Small intestine (tissue), 7 donors: ENCODE results near the gene PNISR. TPM values are rescaled to one million over a fixed set of nuclear protein-coding genes. Genes with fewer than 3 reads are reported as not detected.

Experiments
- DNase-seq, 2 donors: peaks; one replicate each; pipeline versions ENCODE4 v3.0.0 to v3.0.0-alpha.2; 2013
- FAIRE-seq: peaks from 2 replicates; lab custom pipeline; 2012; peaks lifted over from hg19 to GRCh38; lab: Jason Lieb, UNC
- H3K27ac ChIP-seq, 3 donors: one replicate each; pipeline ENCODE4 v1.5.1; 2013; ENCODE audit warnings: low read length in 2 of 3, mild to moderate bottlenecking in 2 of 3, control low read depth in 1 of 3, inconsistent platforms in 1 of 3, low read depth in 1 of 3, moderate library complexity in 1 of 3
- H3K27me3 ChIP-seq, 3 donors: one replicate each; pipeline ENCODE4 v1.6.1; 2013; ENCODE audit warnings: low read length in 3 of 3, inconsistent platforms in 1 of 3; ENCODE audit not compliant: control insufficient read depth in 3 of 3, insufficient read depth in 3 of 3
- H3K36me3 ChIP-seq, 3 donors: one replicate each; pipeline ENCODE4 v1.6.1; 2013; ENCODE audit warnings: low read length in 3 of 3, inconsistent platforms in 1 of 3, low read depth in 1 of 3, mild to moderate bottlenecking in 1 of 3, moderate library complexity in 1 of 3; ENCODE audit not compliant: control insufficient read depth in 3 of 3, insufficient read depth in 2 of 3
- H3K4me1 ChIP-seq, 3 donors: one replicate each; pipeline ENCODE4 v1.6.1; 2013; ENCODE audit warnings: low read length in 2 of 3, inconsistent platforms in 1 of 3, low read depth in 1 of 3, mild to moderate bottlenecking in 1 of 3, moderate library complexity in 1 of 3; ENCODE audit not compliant: control insufficient read depth in 3 of 3, insufficient read depth in 2 of 3
- H3K4me3 ChIP-seq, 3 donors: one replicate each; pipeline ENCODE4 v1.5.1; 2013; ENCODE audit warnings: low read length in 3 of 3, control low read depth in 1 of 3, inconsistent platforms in 1 of 3, low read depth in 1 of 3, mild to moderate bottlenecking in 1 of 3, moderate library complexity in 1 of 3
- H3K9me3 ChIP-seq, 2 donors: one replicate each; pipeline ENCODE4 v1.6.1; 2013; ENCODE audit warnings: low read depth in 1 of 2, low read length in 1 of 2; ENCODE audit not compliant: control insufficient read depth in 2 of 2, insufficient read depth in 1 of 2
- whole genome bisulfite sequencing, 3 donors: extraction: QIAGEN DNeasy Blood & Tissue Kit; methylation state at CpG; one replicate each; pipeline ENCODE4 v1.1.7; 2013; 5-methylcytosine and 5-hydroxymethylcytosine counted together
- polyA plus RNA-seq, 4 donors: library from polyadenylated mRNA; stranded (reverse) in 3 of 4; unstranded in 1 of 4; fragments of 200-250 nt in 3 of 4; fragments of 120-200 nt in 1 of 4; gene quantifications; one replicate each; pipeline versions ENCODE4 v1.2.1 to v1.2.3, GENCODE V29; 2013
- donor health status: healthy with polysubstance abuse.
- donor health status: control.
- donor health status: control.
- donor health status: Bipolar disorder and iron deficiency.
- donor health status: healthy.

PNISR gene
- polyA plus RNA-seq, 4 donors = 22.7 to 160 (median 25.9) TPM

DNA sequence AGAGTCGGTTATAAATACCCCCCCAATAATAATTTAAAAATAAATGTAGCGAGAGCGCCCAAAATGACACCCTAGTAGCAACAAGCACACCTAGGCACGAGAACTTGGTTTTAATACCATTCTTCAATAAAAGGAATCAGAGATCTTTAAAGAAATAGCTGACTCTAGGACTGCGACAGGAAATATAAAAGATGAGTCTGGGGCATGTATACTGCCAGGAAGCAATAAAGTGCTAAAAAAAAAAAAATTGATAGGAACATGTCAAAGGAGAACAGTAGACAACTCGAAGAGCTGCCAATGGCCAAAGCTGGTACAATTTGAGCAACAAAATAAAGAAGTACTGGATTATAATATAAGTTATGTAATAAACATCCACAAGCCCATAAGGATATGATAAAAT lies 2.2 kb downstream of the PNISR start:
- no peaks in the 10 kb centered on the region for H3K27me3 ChIP-seq
- no peak overlapping the region for H3K27ac ChIP-seq
- DNase-seq (no peak), FAIRE-seq (no peak)
- WGBS, 3 donors = 75 to 84% (median 80%) methylated on average over 6 of the region's 6 CpGs
- H3K9me3 ChIP-seq = no peaks in the 10 kb centered on the region
- peaks cover 8 to 17% (median 11%) of the 10 kb centered on the region in 3 donors for H3K4me1 ChIP-seq
- no peak overlapping the region for H3K4me3 ChIP-seq
- peaks cover 0 to 6% (median 2%) of the 10 kb centered on the region in 3 donors for H3K36me3 ChIP-seq

GRCh38 chr6:99416892-99417767 lies 8.0 kb downstream of the PNISR start:
- no peak overlapping the region for H3K4me3 ChIP-seq
- H3K27ac ChIP-seq = no peak overlapping the region
- H3K9me3 ChIP-seq = no peaks in the 10 kb centered on the region
- no peak for FAIRE-seq
- no peaks in the 10 kb centered on the region for H3K27me3 ChIP-seq
- peaks cover 2 to 6% (median 5%) of the 10 kb centered on the region in 3 donors for H3K4me1 ChIP-seq
- WGBS, 3 donors = 56 to 71% (median 66%) methylated on average over 9 of the region's 9 CpGs
- no peak for DNase-seq
- H3K36me3 ChIP-seq = peaks cover under 1 to 13% (median under 1%) of the 10 kb centered on the region in 3 donors

- H3K4me3 ChIP-seq = no peak overlapping the region
- H3K4me1 ChIP-seq = peaks cover 0 to 5% (median 3%) of the 10 kb centered on the region in 3 donors
- FAIRE-seq (no peak), DNase-seq (no peak)
- no peak overlapping the region for H3K27ac ChIP-seq
- no peaks in the 10 kb centered on the region for H3K27me3 ChIP-seq
- peaks cover 2 to 12% (median 2%) of the 10 kb centered on the region in 3 donors for H3K36me3 ChIP-seq
- no peaks in the 10 kb centered on the region for H3K9me3 ChIP-seq
- 67 to 88% (median 80%) methylated on average over 2 of the region's 2 CpGs for WGBS, 3 donors
Observed at GRCh38 chr6:99416226-99416625, 8.9 kb downstream of the PNISR start.

- no peak for DNase-seq
- no peak for FAIRE-seq
- H3K4me1 ChIP-seq = peaks cover 0 to 5% (median 3%) of the 10 kb centered on the region in 3 donors
- H3K27me3 ChIP-seq = no peaks in the 10 kb centered on the region
- peaks cover 4 to 16% (median 5%) of the 10 kb centered on the region in 3 donors for H3K36me3 ChIP-seq
- H3K4me3 ChIP-seq = no peak overlapping the region
- no peaks in the 10 kb centered on the region for H3K9me3 ChIP-seq
- no peak overlapping the region for H3K27ac ChIP-seq
Observed at GRCh38 chr6:99415446-99415845, 9.7 kb downstream of the PNISR start.

DNA sequence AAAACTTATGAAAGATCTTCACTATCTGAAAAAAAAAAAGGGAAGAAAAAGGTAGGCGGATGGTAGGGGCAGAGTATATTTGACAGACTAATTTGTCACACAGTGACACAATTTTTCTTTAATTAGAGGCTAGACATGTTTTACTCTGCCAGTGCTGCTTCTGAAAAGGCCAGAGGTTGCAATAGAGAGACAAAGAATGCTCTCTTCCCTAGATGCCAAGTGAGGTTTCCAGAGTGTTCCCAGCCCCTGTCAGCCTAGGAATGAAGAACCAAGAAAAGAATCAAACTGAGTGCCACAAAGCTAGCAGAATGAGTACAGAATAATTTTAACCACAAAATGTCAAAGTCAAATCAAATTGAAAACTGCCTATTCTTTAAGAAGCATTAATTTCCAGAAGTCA lies 13.0 kb downstream of the PNISR start:
- WGBS, 3 donors = 82 to 100% (median 89%) methylated on average over 1 of the region's 1 CpG
- H3K27ac ChIP-seq = no peak overlapping the region
- H3K36me3 ChIP-seq = peaks cover 10 to 20% (median 15%) of the 10 kb centered on the region in 3 donors
- no peak overlapping the region for H3K4me3 ChIP-seq
- no peaks in the 10 kb centered on the region for H3K9me3 ChIP-seq
- DNase-seq = no peak
- FAIRE-seq = no peak
- no peaks in the 10 kb centered on the region for H3K27me3 ChIP-seq
- peaks cover 0 to 3% (median 2%) of the 10 kb centered on the region in 3 donors for H3K4me1 ChIP-seq

- no peak for DNase-seq
- peak; percentile 30 for FAIRE-seq
- no peak overlapping the region for H3K27ac ChIP-seq
- no peaks in the 10 kb centered on the region for H3K4me1 ChIP-seq
- no peak overlapping the region for H3K4me3 ChIP-seq
- peaks cover 10 to 32% (median 17%) of the 10 kb centered on the region in 3 donors for H3K36me3 ChIP-seq
- no peaks in the 10 kb centered on the region for H3K9me3 ChIP-seq
- no peaks in the 10 kb centered on the region for H3K27me3 ChIP-seq
Observed at GRCh38 chr6:99409672-99410071, 15.4 kb downstream of the PNISR start.

GRCh38 chr6:99407076-99407475 lies 18.0 kb downstream of the PNISR start:
- peaks cover 9 to 29% (median 24%) of the 10 kb centered on the region in 3 donors for H3K36me3 ChIP-seq
- FAIRE-seq = no peak
- 82 to 84% (median 83%) methylated on average over 7 of the region's 7 CpGs for WGBS, 3 donors

DNA sequence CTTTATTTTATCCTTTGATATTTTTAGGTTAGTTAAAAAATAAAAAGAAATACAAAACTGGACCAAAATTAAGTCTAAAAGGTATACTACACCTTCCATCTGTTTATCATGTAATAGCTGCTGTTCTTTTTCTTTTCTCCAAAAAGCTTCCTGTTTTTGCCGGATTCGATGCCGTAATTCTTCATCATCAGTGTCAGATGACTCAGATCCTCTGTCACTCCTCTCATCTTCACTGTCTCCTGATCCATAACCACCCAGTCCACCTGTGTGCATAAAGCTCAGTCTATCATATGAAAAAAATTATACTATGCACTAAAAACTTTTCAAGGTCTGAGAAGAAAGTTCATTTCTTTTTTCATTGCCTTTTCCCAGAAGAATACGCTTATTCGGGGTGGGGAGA lies 22.7 kb downstream of the PNISR start:
- Histone ChIP-seq H3K36me3 (peaks cover 2 to 21% (median 19%) of the 10 kb centered on the region in 3 donors), H3K27me3 (no peaks in the 10 kb centered on the region), H3K27ac (no peak overlapping the region), H3K4me1 (no peaks in the 10 kb centered on the region), H3K9me3 (no peaks in the 10 kb centered on the region), H3K4me3 (no peak overlapping the region)
- WGBS, 3 donors = 89 to 93% (median 93%) methylated on average over 5 of the region's 5 CpGs
- FAIRE-seq (no peak), DNase-seq (no peak)

More at GRCh38 chr6:99407076-99407475, 18.0 kb downstream of the PNISR start:
- no peak overlapping the region for H3K27ac ChIP-seq
- no peaks in the 10 kb centered on the region for H3K4me1 ChIP-seq
- no peak overlapping the region for H3K4me3 ChIP-seq
- DNase-seq = no peak
- H3K27me3 ChIP-seq = no peaks in the 10 kb centered on the region
- no peaks in the 10 kb centered on the region for H3K9me3 ChIP-seq
